DMS153 treated with DMSO at 0.1 percent for 48 hours (cell line): ENCODE results near the gene CFAP119.
A peak's percentile ranks its signal among the peaks of the same experiment; 100 is the strongest.
"Not testable (repeated sequence)": the region's sequence is repeated elsewhere in the genome, so short reads cannot be mapped to it uniquely, and the experiment has no call there.

ENCODE experiments used
- DNase-seq: peaks from one replicate; lab custom pipeline; 2025; ENCODE audit not compliant: unreplicated experiment; lab: John Stamatoyannopoulos, UW

Gene CFAP119

GRCh38 chr16:30761928-30762902 lies at the start of gene CFAP119, which contains the start of gene RNF40:
CFAP119 (minus strand) TSS chr16:30762062; CDS start chr16:30761748, 314 bp downstream.
RNF40 (plus strand) TSS chr16:30762322; CDS start chr16:30762546, 224 bp downstream.
- DNase-seq = peak; percentile 89

GRCh38 chr16:30809675-30810074 lies 47.8 kb upstream of the CFAP119 start:
- DNase-seq = not testable (repeated sequence)

GRCh38 chr16:30808890-30809426 lies 47.1 kb upstream of the CFAP119 start:
- not testable (repeated sequence) for DNase-seq

GRCh38 chr16:30808146-30808545 lies 46.3 kb upstream of the CFAP119 start:
- DNase-seq = no peak

GRCh38 chr16:30805370-30806169 lies 43.7 kb upstream of the CFAP119 start:
- DNase-seq = peak; percentile 74

- no peak for DNase-seq
These were observed 43.2 kb upstream of the CFAP119 start for GRCh38 chr16:30805056-30805369.

GRCh38 chr16:30802936-30803335 lies 41.1 kb upstream of the CFAP119 start:
- no peak for DNase-seq

- DNase-seq = no peak
These were observed 35.9 kb upstream of the CFAP119 start for GRCh38 chr16:30797670-30798309.

GRCh38 chr16:30794634-30795033 lies 32.8 kb upstream of the CFAP119 start:
- DNase-seq = no peak

GRCh38 chr16:30793508-30794069 lies 31.7 kb upstream of the CFAP119 start:
- DNase-seq = no peak

- DNase-seq = peak; percentile 19
These were observed 25.9 kb upstream of the CFAP119 start for GRCh38 chr16:30787613-30788378.

GRCh38 chr16:30786936-30787612 lies 25.2 kb upstream of the CFAP119 start, which contains the start of gene ZNF629:
ZNF629 (minus strand) TSS chr16:30787205; CDS start chr16:30784482, 2,723 bp downstream.
- DNase-seq = peak; percentile 37

- DNase-seq = no peak
These were observed 24.5 kb upstream of the CFAP119 start for GRCh38 chr16:30786115-30786935.

GRCh38 chr16:30785126-30786106 lies 23.6 kb upstream of the CFAP119 start:
- no peak for DNase-seq

- no peak for DNase-seq
These were observed 22.4 kb upstream of the CFAP119 start for GRCh38 chr16:30784215-30784614.

- DNase-seq = no peak
These were observed 21.6 kb upstream of the CFAP119 start for GRCh38 chr16:30783280-30784109.
